A549 treated with Hydrocortisone at 1 μM for 4 hours (cell line): Measurements from ENCODE around the gene FAM169A. TPM values are rescaled to one million over a fixed set of nuclear protein-coding genes. Genes with fewer than 3 reads are reported as not detected.

Experiments used
- total RNA-seq: library from RNA; stranded (reverse); fragments of 200-300 nt; extraction: Qiagen RNA extraction; gene quantifications from 5 replicates; pipeline ENCODE4 v1.2.3, GENCODE V29; 2022

FAM169A gene, protein sequence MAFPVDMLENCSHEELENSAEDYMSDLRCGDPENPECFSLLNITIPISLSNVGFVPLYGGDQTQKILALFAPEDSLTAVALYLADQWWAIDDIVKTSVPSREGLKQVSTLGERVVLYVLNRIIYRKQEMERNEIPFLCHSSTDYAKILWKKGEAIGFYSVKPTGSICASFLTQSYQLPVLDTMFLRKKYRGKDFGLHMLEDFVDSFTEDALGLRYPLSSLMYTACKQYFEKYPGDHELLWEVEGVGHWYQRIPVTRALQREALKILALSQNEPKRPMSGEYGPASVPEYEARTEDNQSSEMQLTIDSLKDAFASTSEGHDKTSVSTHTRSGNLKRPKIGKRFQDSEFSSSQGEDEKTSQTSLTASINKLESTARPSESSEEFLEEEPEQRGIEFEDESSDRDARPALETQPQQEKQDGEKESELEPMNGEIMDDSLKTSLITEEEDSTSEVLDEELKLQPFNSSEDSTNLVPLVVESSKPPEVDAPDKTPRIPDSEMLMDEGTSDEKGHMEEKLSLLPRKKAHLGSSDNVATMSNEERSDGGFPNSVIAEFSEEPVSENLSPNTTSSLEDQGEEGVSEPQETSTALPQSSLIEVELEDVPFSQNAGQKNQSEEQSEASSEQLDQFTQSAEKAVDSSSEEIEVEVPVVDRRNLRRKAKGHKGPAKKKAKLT
- 3.6 to 8.2 TPM (median 6.8 TPM) in 5 replicates for total RNA-seq

DNA sequence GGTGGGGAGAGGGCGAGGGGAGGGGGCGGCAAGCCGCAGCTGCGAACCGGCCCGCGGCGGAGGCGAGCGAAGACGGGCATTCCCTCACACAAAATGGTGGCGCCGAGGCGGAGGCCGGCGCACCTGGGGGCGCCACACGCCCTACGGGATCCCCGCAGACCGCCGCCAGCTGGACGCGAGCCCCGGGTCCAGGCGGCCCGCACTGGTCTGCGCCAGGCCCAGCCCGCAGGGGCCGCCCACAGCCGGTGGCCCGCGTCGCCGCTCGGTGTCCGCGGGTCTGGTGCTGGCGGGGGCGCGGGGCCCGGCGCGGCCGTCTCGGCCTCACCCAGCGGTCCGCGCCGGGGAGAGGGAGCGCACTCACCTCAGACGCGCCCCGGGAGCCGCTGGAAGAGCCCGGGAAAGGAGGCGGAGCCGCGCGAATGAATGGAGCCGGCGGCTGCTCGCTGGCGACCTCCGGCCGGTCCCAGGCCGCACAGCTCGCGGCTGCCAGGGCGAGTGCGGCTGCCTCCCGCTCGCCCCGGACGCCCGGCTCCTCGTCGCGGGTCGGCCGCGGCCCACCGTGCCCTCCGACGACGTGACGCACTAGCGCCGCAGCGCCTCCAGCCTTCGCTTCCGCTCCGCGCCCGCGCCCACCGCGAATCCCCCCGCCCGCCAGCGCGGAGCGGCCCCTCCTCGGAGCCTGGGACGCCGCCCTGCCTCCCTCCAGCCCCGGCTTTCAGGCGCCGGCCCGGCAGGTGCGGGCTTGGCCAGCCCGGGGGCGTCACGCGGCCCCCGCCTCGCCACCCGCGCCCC lies at the start of gene FAM169A:
Gene FAM169A (minus strand): TSS at position 584 of the 792 bp plus-strand sequence. CDS start 24,711 bp downstream, outside the sequence.

DNA sequence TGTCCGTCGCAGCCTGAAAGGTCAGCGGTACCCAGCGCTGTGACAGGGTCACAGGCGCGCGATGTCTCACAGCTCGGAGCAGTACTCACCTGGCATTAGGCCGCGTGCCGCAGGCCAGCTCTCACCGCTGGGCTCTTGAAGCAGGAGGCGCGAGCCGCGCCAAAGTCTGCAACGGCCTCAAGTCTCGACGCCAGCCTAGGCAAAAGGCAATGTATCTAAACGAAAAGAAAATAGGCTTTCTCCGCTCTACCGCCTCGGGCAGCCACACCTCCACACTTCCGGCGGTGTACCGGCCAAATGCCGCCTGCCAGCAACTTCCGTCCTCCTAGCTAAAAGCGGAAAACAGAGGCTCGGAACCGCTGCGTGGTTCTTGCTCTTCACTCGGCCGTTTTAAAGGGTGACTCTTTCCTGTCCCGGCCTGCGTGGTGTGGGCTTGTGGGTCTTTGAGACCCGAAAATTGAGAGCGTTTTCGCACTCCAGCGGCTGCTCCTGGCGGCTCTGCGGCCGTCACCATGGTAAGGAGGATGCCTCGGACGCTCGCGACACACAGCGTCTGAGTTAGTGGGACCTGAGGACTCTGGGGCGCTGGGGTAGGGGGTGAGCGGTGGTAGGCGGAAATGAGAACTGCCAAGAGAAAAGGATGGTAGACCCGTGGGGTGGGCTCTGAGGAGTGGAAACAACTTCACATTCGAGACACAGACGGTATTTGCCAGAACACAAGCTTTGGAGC lies 99.2 kb downstream of the FAM169A start, which contains the start of the genes GFM2 and NSA2:
Gene GFM2 (minus strand): TSS at position 269 of the 730 bp plus-strand sequence. CDS start 3,375 bp downstream, outside the sequence.
Gene NSA2 (plus strand): TSS at position 401 of the 730 bp plus-strand sequence. CDS start 112 bp downstream, at position 513.

Other genes starting within 250 kb of the FAM169A start
- gene ENC1, start 225.7 kb downstream of the FAM169A start, total RNA-seq, result 4.0 to 5.1 TPM (median 4.3 TPM) in 5 replicates
- gene HEXB, start 181.2 kb downstream of the FAM169A start, total RNA-seq, result 109 to 120 TPM (median 110 TPM) in 5 replicates
- 21.2 to 29.0 TPM (median 22.8 TPM) in 5 replicates for gene GFM2, start 99.3 kb downstream of the FAM169A start, total RNA-seq
- 114 to 145 TPM (median 128 TPM) in 5 replicates for gene NSA2, start 99.1 kb downstream of the FAM169A start, total RNA-seq
- 0.16 to 0.38 TPM (median 0.29 TPM) in 5 replicates for gene GCNT4, start 186.2 kb upstream of the FAM169A start, total RNA-seq